ENCODE data around the gene DOCK2.

Gene DOCK2

GRCh38 chr5:170076211-170076610 is 439.1 kb downstream of the DOCK2 start:
- Histone ChIP-seq H3K9ac (ENCODE audit: low read depth in 1 of 2, low read length in 2 of 2) (no peak overlapping the region), H3K4me3 (ENCODE audit: low read length in 2 of 2) (no peak overlapping the region), H3K9me3 (ENCODE audit: control insufficient read depth in 2 of 2, low read length in 2 of 2) (no peaks in the 10 kb centered on the region), H3K36me3 (ENCODE audit: control insufficient read depth in 2 of 2, insufficient read depth in 2 of 2, low read length in 2 of 2) (peaks cover 0 to 11% of the 10 kb centered on the region in 2 donors), H3K27ac (ENCODE audit: low read depth in 2 of 2, low read length in 2 of 2) (no peak overlapping the region), H3K27me3 (ENCODE audit: control insufficient read depth in 2 of 2, insufficient read depth in 2 of 2, low read length in 2 of 2) (no peaks in the 10 kb centered on the region), H3K4me1 (ENCODE audit: control insufficient read depth in 2 of 2, insufficient read depth in 2 of 2, low read length in 2 of 2) (no peaks in the 10 kb centered on the region)

GRCh38 chr5:170076739-170077138 is 439.7 kb downstream of the DOCK2 start:
- no peak overlapping the region for H3K9ac ChIP-seq (ENCODE audit: low read depth in 1 of 2, low read length in 2 of 2)
- H3K27ac ChIP-seq (ENCODE audit: low read depth in 2 of 2, low read length in 2 of 2) = no peak overlapping the region
- no peaks in the 10 kb centered on the region for H3K9me3 ChIP-seq (ENCODE audit: control insufficient read depth in 2 of 2, low read length in 2 of 2)
- H3K4me1 ChIP-seq (ENCODE audit: control insufficient read depth in 2 of 2, insufficient read depth in 2 of 2, low read length in 2 of 2) = no peaks in the 10 kb centered on the region
- no peaks in the 10 kb centered on the region for H3K27me3 ChIP-seq (ENCODE audit: control insufficient read depth in 2 of 2, insufficient read depth in 2 of 2, low read length in 2 of 2)
- H3K36me3 ChIP-seq (ENCODE audit: control insufficient read depth in 2 of 2, insufficient read depth in 2 of 2, low read length in 2 of 2) = peaks cover 0 to 14% of the 10 kb centered on the region in 2 donors
- no peak overlapping the region for H3K4me3 ChIP-seq (ENCODE audit: low read length in 2 of 2)

- Histone ChIP-seq H3K36me3 (ENCODE audit: control insufficient read depth in 2 of 2, insufficient read depth in 2 of 2, low read length in 2 of 2) (peaks cover 0 to 18% of the 10 kb centered on the region in 2 donors), H3K27me3 (ENCODE audit: control insufficient read depth in 2 of 2, insufficient read depth in 2 of 2, low read length in 2 of 2) (no peaks in the 10 kb centered on the region), H3K4me1 (ENCODE audit: control insufficient read depth in 2 of 2, insufficient read depth in 2 of 2, low read length in 2 of 2) (no peaks in the 10 kb centered on the region), H3K27ac (ENCODE audit: low read depth in 2 of 2, low read length in 2 of 2) (no peak overlapping the region), H3K9ac (ENCODE audit: low read depth in 1 of 2, low read length in 2 of 2) (no peak overlapping the region), H3K9me3 (ENCODE audit: control insufficient read depth in 2 of 2, low read length in 2 of 2) (no peaks in the 10 kb centered on the region), H3K4me3 (ENCODE audit: low read length in 2 of 2) (no peak overlapping the region)
These were observed 440.5 kb downstream of the DOCK2 start for GRCh38 chr5:170077526-170077925.

GRCh38 chr5:170078458-170078857 is 441.4 kb downstream of the DOCK2 start:
- Histone ChIP-seq H3K36me3 (ENCODE audit: control insufficient read depth in 2 of 2, insufficient read depth in 2 of 2, low read length in 2 of 2) (peaks cover 0 to 18% of the 10 kb centered on the region in 2 donors), H3K27ac (ENCODE audit: low read depth in 2 of 2, low read length in 2 of 2) (no peak overlapping the region), H3K4me1 (ENCODE audit: control insufficient read depth in 2 of 2, insufficient read depth in 2 of 2, low read length in 2 of 2) (no peaks in the 10 kb centered on the region), H3K27me3 (ENCODE audit: control insufficient read depth in 2 of 2, insufficient read depth in 2 of 2, low read length in 2 of 2) (no peaks in the 10 kb centered on the region), H3K4me3 (ENCODE audit: low read length in 2 of 2) (no peak overlapping the region), H3K9ac (ENCODE audit: low read depth in 1 of 2, low read length in 2 of 2) (no peak overlapping the region), H3K9me3 (ENCODE audit: control insufficient read depth in 2 of 2, low read length in 2 of 2) (no peaks in the 10 kb centered on the region)

GRCh38 chr5:170078931-170079330 is 441.9 kb downstream of the DOCK2 start:
- H3K9me3 ChIP-seq (ENCODE audit: control insufficient read depth in 2 of 2, low read length in 2 of 2) = no peaks in the 10 kb centered on the region
- peaks cover 0 to 18% of the 10 kb centered on the region in 2 donors for H3K36me3 ChIP-seq (ENCODE audit: control insufficient read depth in 2 of 2, insufficient read depth in 2 of 2, low read length in 2 of 2)
- H3K4me1 ChIP-seq (ENCODE audit: control insufficient read depth in 2 of 2, insufficient read depth in 2 of 2, low read length in 2 of 2) = no peaks in the 10 kb centered on the region
- no peak overlapping the region for H3K4me3 ChIP-seq (ENCODE audit: low read length in 2 of 2)
- no peaks in the 10 kb centered on the region for H3K27me3 ChIP-seq (ENCODE audit: control insufficient read depth in 2 of 2, insufficient read depth in 2 of 2, low read length in 2 of 2)
- no peak overlapping the region for H3K27ac ChIP-seq (ENCODE audit: low read depth in 2 of 2, low read length in 2 of 2)
- H3K9ac ChIP-seq (ENCODE audit: low read depth in 1 of 2, low read length in 2 of 2) = no peak overlapping the region

GRCh38 chr5:170080217-170080616 is 443.1 kb downstream of the DOCK2 start:
- Histone ChIP-seq H3K36me3 (ENCODE audit: control insufficient read depth in 2 of 2, insufficient read depth in 2 of 2, low read length in 2 of 2) (peaks cover 0 to 20% of the 10 kb centered on the region in 2 donors), H3K9me3 (ENCODE audit: control insufficient read depth in 2 of 2, low read length in 2 of 2) (no peaks in the 10 kb centered on the region), H3K27me3 (ENCODE audit: control insufficient read depth in 2 of 2, insufficient read depth in 2 of 2, low read length in 2 of 2) (no peaks in the 10 kb centered on the region), H3K9ac (ENCODE audit: low read depth in 1 of 2, low read length in 2 of 2) (no peak overlapping the region), H3K27ac (ENCODE audit: low read depth in 2 of 2, low read length in 2 of 2) (no peak overlapping the region), H3K4me1 (ENCODE audit: control insufficient read depth in 2 of 2, insufficient read depth in 2 of 2, low read length in 2 of 2) (no peaks in the 10 kb centered on the region), H3K4me3 (ENCODE audit: low read length in 2 of 2) (no peak overlapping the region)

- Histone ChIP-seq H3K36me3 (ENCODE audit: control insufficient read depth in 2 of 2, insufficient read depth in 2 of 2, low read length in 2 of 2) (peaks cover 0 to 20% of the 10 kb centered on the region in 2 donors), H3K9ac (ENCODE audit: low read depth in 1 of 2, low read length in 2 of 2) (no peak overlapping the region)
These were observed 443.8 kb downstream of the DOCK2 start for GRCh38 chr5:170080786-170081445.

GRCh38 chr5:170081616-170082015 is 444.5 kb downstream of the DOCK2 start:
- peaks cover 0 to 20% of the 10 kb centered on the region in 2 donors for H3K36me3 ChIP-seq (ENCODE audit: control insufficient read depth in 2 of 2, insufficient read depth in 2 of 2, low read length in 2 of 2)
- H3K9ac ChIP-seq (ENCODE audit: low read depth in 1 of 2, low read length in 2 of 2) = no peak overlapping the region
- H3K9me3 ChIP-seq (ENCODE audit: control insufficient read depth in 2 of 2, low read length in 2 of 2) = no peaks in the 10 kb centered on the region
- no peaks in the 10 kb centered on the region for H3K27me3 ChIP-seq (ENCODE audit: control insufficient read depth in 2 of 2, insufficient read depth in 2 of 2, low read length in 2 of 2)
- H3K4me1 ChIP-seq (ENCODE audit: control insufficient read depth in 2 of 2, insufficient read depth in 2 of 2, low read length in 2 of 2) = no peaks in the 10 kb centered on the region
- H3K4me3 ChIP-seq (ENCODE audit: low read length in 2 of 2) = no peak overlapping the region
- H3K27ac ChIP-seq (ENCODE audit: low read depth in 2 of 2, low read length in 2 of 2) = no peak overlapping the region

More at GRCh38 chr5:170080786-170081445, 443.8 kb downstream of the DOCK2 start:
- no peaks in the 10 kb centered on the region for H3K27me3 ChIP-seq (ENCODE audit: control insufficient read depth in 2 of 2, insufficient read depth in 2 of 2, low read length in 2 of 2)
- H3K27ac ChIP-seq (ENCODE audit: low read depth in 2 of 2, low read length in 2 of 2) = no peak overlapping the region
- no peaks in the 10 kb centered on the region for H3K9me3 ChIP-seq (ENCODE audit: control insufficient read depth in 2 of 2, low read length in 2 of 2)
- H3K4me3 ChIP-seq (ENCODE audit: low read length in 2 of 2) = no peak overlapping the region
- no peaks in the 10 kb centered on the region for H3K4me1 ChIP-seq (ENCODE audit: control insufficient read depth in 2 of 2, insufficient read depth in 2 of 2, low read length in 2 of 2)

GRCh38 chr5:170082701-170083100 is 445.6 kb downstream of the DOCK2 start:
- no peaks in the 10 kb centered on the region for H3K9me3 ChIP-seq (ENCODE audit: control insufficient read depth in 2 of 2, low read length in 2 of 2)
- no peak overlapping the region for H3K4me3 ChIP-seq (ENCODE audit: low read length in 2 of 2)
- no peak overlapping the region for H3K9ac ChIP-seq (ENCODE audit: low read depth in 1 of 2, low read length in 2 of 2)
- H3K4me1 ChIP-seq (ENCODE audit: control insufficient read depth in 2 of 2, insufficient read depth in 2 of 2, low read length in 2 of 2) = no peaks in the 10 kb centered on the region
- no peaks in the 10 kb centered on the region for H3K27me3 ChIP-seq (ENCODE audit: control insufficient read depth in 2 of 2, insufficient read depth in 2 of 2, low read length in 2 of 2)
- H3K36me3 ChIP-seq (ENCODE audit: control insufficient read depth in 2 of 2, insufficient read depth in 2 of 2, low read length in 2 of 2) = peaks cover 0 to 20% of the 10 kb centered on the region in 2 donors
- H3K27ac ChIP-seq (ENCODE audit: low read depth in 2 of 2, low read length in 2 of 2) = no peak overlapping the region

GRCh38 chr5:170087168-170087817 is 450.2 kb downstream of the DOCK2 start:
- Histone ChIP-seq H3K27ac (ENCODE audit: low read depth in 2 of 2, low read length in 2 of 2) (no peak overlapping the region), H3K9ac (ENCODE audit: low read depth in 1 of 2, low read length in 2 of 2) (no peak overlapping the region), H3K4me1 (ENCODE audit: control insufficient read depth in 2 of 2, insufficient read depth in 2 of 2, low read length in 2 of 2) (no peaks in the 10 kb centered on the region), H3K4me3 (ENCODE audit: low read length in 2 of 2) (no peak overlapping the region), H3K36me3 (ENCODE audit: control insufficient read depth in 2 of 2, insufficient read depth in 2 of 2, low read length in 2 of 2) (peaks cover 0 to 2% of the 10 kb centered on the region in 2 donors), H3K27me3 (ENCODE audit: control insufficient read depth in 2 of 2, insufficient read depth in 2 of 2, low read length in 2 of 2) (no peaks in the 10 kb centered on the region), H3K9me3 (ENCODE audit: control insufficient read depth in 2 of 2, low read length in 2 of 2) (no peaks in the 10 kb centered on the region)
